ENCODE measurements around the gene KRT6C. TPM values are rescaled to one million over a fixed set of nuclear protein-coding genes. Genes with fewer than 3 reads are reported as not detected.

The KRT6C gene
- total and polyA plus RNA-seq, 8 donors = not detected

DNA sequence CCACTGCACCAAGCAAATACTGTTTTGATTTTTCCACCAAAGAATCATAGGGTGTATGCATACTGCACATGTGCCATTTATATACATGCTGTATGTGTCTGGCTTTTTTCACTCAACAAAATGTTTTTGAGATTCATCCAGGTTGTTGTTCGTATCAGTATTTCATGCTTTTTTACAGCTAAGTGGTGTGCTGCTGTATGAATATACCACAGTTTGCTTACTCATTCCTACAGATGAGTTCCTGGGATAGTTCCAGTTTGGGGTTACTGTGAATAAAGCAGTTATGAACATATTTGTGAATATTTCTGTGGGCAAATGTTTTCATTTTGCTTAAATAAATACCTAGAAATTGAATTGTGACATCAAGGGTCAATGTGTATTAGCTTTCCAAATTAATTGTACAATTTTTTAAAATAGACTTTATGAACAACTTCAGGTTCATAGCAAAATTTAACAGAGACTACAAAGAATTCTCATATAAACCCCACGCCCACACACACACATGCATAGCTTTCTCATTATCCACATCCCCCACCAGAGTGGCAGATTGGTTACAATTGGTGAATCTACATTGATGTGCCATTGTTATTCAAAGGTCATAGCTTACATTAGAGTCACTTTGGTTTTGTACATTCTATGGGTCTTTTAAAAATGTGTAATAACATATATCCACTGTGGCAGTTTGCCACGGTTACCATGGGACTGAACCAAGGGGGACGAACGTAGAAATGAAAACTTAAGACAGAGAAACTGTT lies 26.4 kb upstream of the KRT6C start:
- Histone ChIP-seq H3K9me3 (no peaks in the 10 kb centered on the region), H3K27me3 (no peaks in the 10 kb centered on the region), H3K4me1 (no peaks in the 10 kb centered on the region), H3K27ac (no peak overlapping the region), H3K4me3 (no peak overlapping the region), H3K36me3 (no peaks in the 10 kb centered on the region)
- intact Hi-C loops (cut with DNase I) = loop anchor here in 1 of 3 donors (10.0 kb wide), 1 partner anchor 105 kb away; no protein-coding TSS in a partner anchor
- 68 to 84% methylated on average over 5 of the region's 5 CpGs for WGBS, 2 donors
- no peak for TF ChIP-seq CTCF (IDR thresholded peaks at IDR 0.05)
- no peak for ATAC-seq
- DNase-seq = no peak
- no peak for FAIRE-seq

DNA sequence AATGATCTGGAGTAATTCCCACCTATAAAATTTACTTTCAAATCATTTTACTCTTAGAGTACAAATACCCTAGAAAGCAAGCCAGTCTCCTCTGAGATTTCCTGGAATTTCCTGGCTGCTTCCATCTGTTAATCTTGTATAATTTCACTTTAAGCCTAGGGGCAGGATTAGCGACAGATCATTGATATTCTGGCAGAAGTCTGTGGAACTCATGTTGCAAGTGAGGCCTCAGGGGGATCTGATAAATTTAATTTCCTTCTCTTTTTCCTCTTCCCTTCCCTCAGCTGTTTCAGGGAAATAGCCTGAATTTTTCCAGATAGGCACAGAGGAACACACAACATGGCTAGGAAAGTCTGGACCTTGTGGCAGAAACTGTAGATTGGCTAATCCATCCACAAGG lies 25.3 kb upstream of the KRT6C start:
- FAIRE-seq = no peak
- no peak for DNase-seq
- H3K36me3 ChIP-seq = no peaks in the 10 kb centered on the region
- no peaks in the 10 kb centered on the region for H3K27me3 ChIP-seq
- no peak for TF ChIP-seq CTCF (IDR thresholded peaks at IDR 0.05)
- H3K4me1 ChIP-seq = no peaks in the 10 kb centered on the region
- WGBS, 2 donors = 80 to 85% methylated on average over 1 of the region's 1 CpG
- intact Hi-C loops (cut with DNase I) = loop anchor here in 1 of 3 donors (10.0 kb wide), 1 partner anchor 104 kb away; no protein-coding TSS in a partner anchor
- no peak overlapping the region for H3K27ac ChIP-seq
- H3K9me3 ChIP-seq = no peaks in the 10 kb centered on the region
- no peak for ATAC-seq
- no peak overlapping the region for H3K4me3 ChIP-seq

DNA sequence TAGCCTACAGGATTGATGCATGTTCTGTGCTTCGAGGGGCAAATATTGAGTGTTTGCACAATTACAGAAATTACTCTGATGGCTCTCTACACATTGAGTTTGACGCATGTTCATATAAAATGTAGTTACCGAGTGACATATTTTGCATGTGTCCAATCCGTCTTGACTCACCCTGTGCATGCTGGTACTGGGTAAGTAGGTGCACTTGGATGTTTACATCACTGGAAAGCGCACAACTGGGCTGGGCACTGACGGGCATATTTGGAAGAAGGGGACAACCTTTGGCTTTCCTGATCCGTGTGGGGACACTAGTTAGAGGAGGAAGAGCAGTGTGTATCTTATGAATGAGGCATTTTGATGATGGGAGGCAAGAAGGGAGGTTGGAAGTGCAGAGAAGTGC lies 24.4 kb upstream of the KRT6C start:
- FAIRE-seq = no peak
- H3K4me3 ChIP-seq = no peak overlapping the region
- WGBS, 2 donors = 77 to 80% methylated on average over 7 of the region's 7 CpGs
- no peaks in the 10 kb centered on the region for H3K27me3 ChIP-seq
- ATAC-seq = no peak
- intact Hi-C loops (cut with DNase I) = loop anchor here in 1 of 3 donors (10.0 kb wide), 1 partner anchor 103 kb away; no protein-coding TSS in a partner anchor
- H3K9me3 ChIP-seq = no peaks in the 10 kb centered on the region
- H3K27ac ChIP-seq = no peak overlapping the region
- H3K36me3 ChIP-seq = no peaks in the 10 kb centered on the region
- no peak for DNase-seq
- no peak for TF ChIP-seq CTCF (IDR thresholded peaks at IDR 0.05)
- H3K4me1 ChIP-seq = no peaks in the 10 kb centered on the region

DNA sequence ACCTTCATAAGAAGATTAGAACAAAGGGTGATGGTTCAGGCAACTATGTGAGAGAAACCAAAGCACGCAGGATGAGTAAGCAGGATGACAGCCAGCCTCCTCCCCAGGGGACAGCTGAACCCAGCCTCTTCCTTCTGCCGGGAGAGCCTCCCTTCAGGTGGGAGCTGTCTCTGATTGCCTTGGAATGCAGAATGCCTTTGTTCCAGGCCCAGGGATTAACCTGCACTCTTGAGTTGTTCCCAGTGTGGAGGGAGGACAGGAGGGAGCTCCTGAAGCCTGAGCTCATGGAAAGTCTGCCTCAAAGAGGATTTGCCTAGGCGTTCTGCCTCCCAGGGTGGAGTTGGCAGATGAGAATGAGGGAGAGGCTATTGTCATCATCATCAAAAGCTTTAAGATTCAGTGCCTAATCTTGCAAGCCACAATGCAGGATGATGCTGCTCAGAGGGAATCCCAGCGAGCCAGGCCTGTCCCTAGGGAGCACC lies 23.0 kb upstream of the KRT6C start:
- ATAC-seq = no peak

More for the DNA sequence above, 23.0 kb upstream of the KRT6C start:
- Histone ChIP-seq H3K4me3 (no peak overlapping the region), H3K27ac (no peak overlapping the region), H3K4me1 (no peaks in the 10 kb centered on the region), H3K27me3 (no peaks in the 10 kb centered on the region), H3K36me3 (no peaks in the 10 kb centered on the region), H3K9me3 (no peaks in the 10 kb centered on the region)
- 82 to 87% methylated on average over 4 of the region's 4 CpGs for WGBS, 2 donors
- intact Hi-C loops (cut with DNase I) = loop anchor here in 1 of 3 donors (10.0 kb wide), 1 partner anchor 102 kb away; no protein-coding TSS in a partner anchor
- no peak for TF ChIP-seq CTCF (IDR thresholded peaks at IDR 0.05)
- DNase-seq = no peak
- no peak for FAIRE-seq

Measured in pancreas (tissue), 10 donors.